Mucosa of stomach (tissue), 1 donor: ENCODE measurements around the gene ADRB2.
"Not testable (repeated sequence)": the region's sequence is repeated elsewhere in the genome, so short reads cannot be mapped to it uniquely, and the experiment has no call there.

Source experiments
- H3K27me3 ChIP-seq: one replicate; pipeline ENCODE4 v1.7.0; 2013; ENCODE audit warnings: mild to moderate bottlenecking, low read length; ENCODE audit not compliant: control insufficient read depth, insufficient read depth
- H3K36me3 ChIP-seq: one replicate; pipeline ENCODE4 v1.7.0; 2013; ENCODE audit warnings: low read length; ENCODE audit not compliant: control insufficient read depth, insufficient read depth
- H3K4me1 ChIP-seq: one replicate; pipeline ENCODE4 v1.7.0; 2013; ENCODE audit warnings: mild to moderate bottlenecking, low read length; ENCODE audit not compliant: control insufficient read depth, insufficient read depth
- H3K4me3 ChIP-seq: one replicate; pipeline ENCODE4 v1.7.0; 2013; ENCODE audit warnings: low read length
- H3K9ac ChIP-seq: one replicate; pipeline ENCODE4 v1.7.0; 2013; ENCODE audit warnings: mild to moderate bottlenecking, low read length, moderate library complexity
- H3K9me3 ChIP-seq: one replicate; pipeline ENCODE4 v1.7.0; 2013; ENCODE audit warnings: mild to moderate bottlenecking, low read length, moderate library complexity; ENCODE audit not compliant: control insufficient read depth
- donor health status: Pancreatic carcinoma.

ADRB2 gene

GRCh38 chr5:148793261-148793660, 33.1 kb upstream of the ADRB2 start:
- Histone ChIP-seq H3K36me3 (no peaks in the 10 kb centered on the region), H3K27me3 (no peaks in the 10 kb centered on the region), H3K9me3 (no peaks in the 10 kb centered on the region), H3K4me3 (no peak overlapping the region), H3K9ac (no peak overlapping the region), H3K4me1 (no peaks in the 10 kb centered on the region)

GRCh38 chr5:148794275-148794674, 32.1 kb upstream of the ADRB2 start:
- no peaks in the 10 kb centered on the region for H3K36me3 ChIP-seq
- no peaks in the 10 kb centered on the region for H3K4me1 ChIP-seq
- H3K4me3 ChIP-seq, result no peak overlapping the region
- no peaks in the 10 kb centered on the region for H3K9me3 ChIP-seq
- H3K27me3 ChIP-seq, result no peaks in the 10 kb centered on the region
- H3K9ac ChIP-seq, result no peak overlapping the region

GRCh38 chr5:148794729-148795561, 31.5 kb upstream of the ADRB2 start:
- Histone ChIP-seq H3K4me3 (no peak overlapping the region), H3K27me3 (no peaks in the 10 kb centered on the region), H3K36me3 (no peaks in the 10 kb centered on the region), H3K9ac (no peak overlapping the region), H3K4me1 (no peaks in the 10 kb centered on the region), H3K9me3 (no peaks in the 10 kb centered on the region)

- H3K9me3 ChIP-seq, result no peaks in the 10 kb centered on the region
- no peaks in the 10 kb centered on the region for H3K27me3 ChIP-seq
- H3K9ac ChIP-seq, result no peak overlapping the region
- no peak overlapping the region for H3K4me3 ChIP-seq
- no peaks in the 10 kb centered on the region for H3K36me3 ChIP-seq
- no peaks in the 10 kb centered on the region for H3K4me1 ChIP-seq
These were observed 29.5 kb upstream of the ADRB2 start for GRCh38 chr5:148796936-148797335.

GRCh38 chr5:148798786-148799185, 27.6 kb upstream of the ADRB2 start:
- no peak overlapping the region for H3K4me3 ChIP-seq
- no peaks in the 10 kb centered on the region for H3K4me1 ChIP-seq
- no peaks in the 10 kb centered on the region for H3K36me3 ChIP-seq
- no peak overlapping the region for H3K9ac ChIP-seq
- H3K9me3 ChIP-seq, result no peaks in the 10 kb centered on the region
- H3K27me3 ChIP-seq, result no peaks in the 10 kb centered on the region

GRCh38 chr5:148799737-148800527, 26.5 kb upstream of the ADRB2 start:
- Histone ChIP-seq H3K9ac (no peak overlapping the region), H3K27me3 (no peaks in the 10 kb centered on the region), H3K36me3 (no peaks in the 10 kb centered on the region), H3K9me3 (no peaks in the 10 kb centered on the region), H3K4me3 (no peak overlapping the region), H3K4me1 (no peaks in the 10 kb centered on the region)

GRCh38 chr5:148801682-148802276, 24.6 kb upstream of the ADRB2 start:
- Histone ChIP-seq H3K4me3 (no peak overlapping the region), H3K4me1 (peaks cover 10% of the 10 kb centered on the region), H3K9ac (no peak overlapping the region), H3K36me3 (no peaks in the 10 kb centered on the region), H3K27me3 (no peaks in the 10 kb centered on the region), H3K9me3 (no peaks in the 10 kb centered on the region)

- not testable (repeated sequence) for H3K9ac ChIP-seq, H3K36me3 ChIP-seq, H3K27me3 ChIP-seq, H3K4me3 ChIP-seq, H3K9me3 ChIP-seq
- H3K4me1 ChIP-seq, result peaks cover 20% of the 10 kb centered on the region
These were observed 23.0 kb upstream of the ADRB2 start for GRCh38 chr5:148803451-148803850.

GRCh38 chr5:148804393-148804792, 22.0 kb upstream of the ADRB2 start:
- H3K27me3 ChIP-seq, result no peaks in the 10 kb centered on the region
- H3K36me3 ChIP-seq, result no peaks in the 10 kb centered on the region
- H3K4me3 ChIP-seq, result no peak overlapping the region
- no peak overlapping the region for H3K9ac ChIP-seq
- H3K9me3 ChIP-seq, result no peaks in the 10 kb centered on the region
- H3K4me1 ChIP-seq, result peaks cover 29% of the 10 kb centered on the region

GRCh38 chr5:148805326-148806290, 20.8 kb upstream of the ADRB2 start:
- Histone ChIP-seq H3K27me3 (no peaks in the 10 kb centered on the region), H3K9ac (no peak overlapping the region), H3K4me3 (no peak overlapping the region), H3K4me1 (peaks cover 33% of the 10 kb centered on the region), H3K36me3 (no peaks in the 10 kb centered on the region), H3K9me3 (no peaks in the 10 kb centered on the region)

GRCh38 chr5:148806520-148806931, 19.9 kb upstream of the ADRB2 start:
- H3K9ac ChIP-seq, result no peak overlapping the region
- H3K9me3 ChIP-seq, result no peaks in the 10 kb centered on the region
- no peaks in the 10 kb centered on the region for H3K36me3 ChIP-seq
- no peak overlapping the region for H3K4me3 ChIP-seq
- H3K27me3 ChIP-seq, result no peaks in the 10 kb centered on the region
- peaks cover 33% of the 10 kb centered on the region for H3K4me1 ChIP-seq
